HG03558 (cell line): ENCODE results near the gene RAP1GAP.

Source experiments
- ATAC-seq: cut with Tn5 transposase; IDR thresholded peaks from one replicate; pipeline ENCODE4 v1.9.1; 2021; ENCODE audit warnings: moderate number of reproducible peaks; ENCODE audit not compliant: unreplicated experiment; ENCODE audit errors: extremely low read depth

The RAP1GAP gene

DNA sequence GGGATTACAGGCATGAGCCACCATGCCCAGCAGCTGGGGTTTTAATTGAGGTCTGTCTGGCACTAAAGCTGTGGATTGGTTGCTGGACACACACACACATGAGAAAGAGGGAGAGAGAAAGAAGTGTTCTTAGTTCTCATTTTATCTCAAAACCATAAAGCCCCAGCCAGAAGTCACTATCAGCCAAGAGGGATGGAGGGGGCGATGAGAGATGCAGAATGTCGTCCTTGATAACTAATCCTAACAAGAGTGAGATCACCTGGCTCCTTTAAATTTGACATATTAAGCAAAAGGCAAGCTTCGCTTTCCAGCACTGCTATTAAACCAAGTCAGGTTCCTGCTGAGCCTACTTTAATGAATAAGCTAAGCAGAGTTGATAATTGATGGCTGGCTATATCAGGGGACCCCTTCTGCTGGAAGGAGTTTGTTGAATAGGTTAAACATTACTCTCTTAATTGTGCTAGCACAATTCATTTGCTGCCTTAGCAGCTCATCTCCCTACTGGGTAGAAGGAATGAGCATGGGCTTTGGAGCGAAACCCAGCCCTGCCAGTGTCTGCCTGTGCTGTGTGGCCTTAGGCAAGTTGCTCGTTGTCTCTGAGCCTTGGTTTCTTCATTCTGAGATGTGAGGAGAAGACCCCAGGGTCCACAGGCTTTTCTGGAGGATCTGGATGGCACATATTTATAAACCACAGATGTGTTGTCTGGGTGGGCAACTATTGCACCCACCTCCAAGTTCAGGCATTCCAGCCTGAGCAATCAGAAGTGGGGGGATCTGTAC, 109.2 kb downstream of the RAP1GAP start:
- ATAC-seq: no peak

DNA sequence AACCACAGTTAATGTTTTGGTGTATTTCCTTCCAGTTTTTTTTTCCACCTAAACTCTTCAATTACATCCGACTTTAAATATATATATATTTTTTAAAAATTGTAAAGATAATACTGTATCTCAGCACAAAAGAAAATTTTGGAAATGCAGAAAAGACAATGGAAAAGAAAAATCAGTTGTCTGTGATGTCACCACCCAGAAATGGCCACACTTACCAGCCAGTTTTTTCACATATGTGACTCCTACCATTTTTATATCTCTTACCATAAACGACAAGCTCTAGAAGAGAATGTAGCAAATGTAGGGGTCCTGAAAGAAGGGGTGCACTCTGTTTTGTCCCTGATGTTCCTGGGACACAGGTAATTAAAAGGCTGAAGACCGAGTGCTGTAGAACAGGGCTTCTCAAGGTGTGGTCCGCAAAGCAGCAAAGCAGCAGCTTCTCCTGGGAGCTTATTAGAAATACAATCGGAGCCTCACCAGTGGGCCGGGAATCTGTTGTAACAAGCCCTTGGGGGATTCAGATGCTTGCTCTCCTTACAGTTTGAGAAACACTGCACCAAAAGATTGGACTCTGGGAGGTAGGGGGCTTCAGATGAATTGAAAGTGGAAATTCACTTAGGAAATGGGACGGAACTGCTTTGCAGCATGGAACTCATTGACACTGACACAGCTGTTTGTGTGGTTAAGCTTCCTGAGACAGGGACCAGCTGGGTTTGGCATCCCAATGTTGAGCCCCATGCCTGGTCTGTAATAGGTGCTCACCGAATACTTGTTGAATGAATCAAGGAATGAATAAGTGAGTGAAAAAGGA, 115.8 kb downstream of the RAP1GAP start:
- no peak for ATAC-seq

DNA sequence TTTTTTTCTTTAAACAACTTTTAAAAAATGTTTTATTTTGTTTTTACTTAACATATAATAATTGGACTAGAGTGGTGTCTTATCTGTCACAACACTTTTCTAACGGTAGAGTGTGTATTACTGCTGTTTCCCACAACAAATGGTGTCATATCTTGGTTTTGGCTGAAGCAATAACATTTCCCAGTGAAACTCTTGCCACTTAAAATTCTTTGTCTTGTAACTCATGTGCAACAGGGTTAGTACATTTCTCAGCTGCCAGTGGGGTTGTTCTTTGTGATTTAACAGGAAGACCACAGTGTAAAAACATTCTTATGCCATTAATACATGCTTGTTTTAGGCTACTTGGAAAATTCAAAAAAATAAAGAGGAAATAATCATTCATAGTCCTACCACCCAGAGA, 116.4 kb downstream of the RAP1GAP start:
- no peak for ATAC-seq

GRCh38 chr1:21550866-21551475, 118.2 kb downstream of the RAP1GAP start:
- no peak for ATAC-seq

DNA sequence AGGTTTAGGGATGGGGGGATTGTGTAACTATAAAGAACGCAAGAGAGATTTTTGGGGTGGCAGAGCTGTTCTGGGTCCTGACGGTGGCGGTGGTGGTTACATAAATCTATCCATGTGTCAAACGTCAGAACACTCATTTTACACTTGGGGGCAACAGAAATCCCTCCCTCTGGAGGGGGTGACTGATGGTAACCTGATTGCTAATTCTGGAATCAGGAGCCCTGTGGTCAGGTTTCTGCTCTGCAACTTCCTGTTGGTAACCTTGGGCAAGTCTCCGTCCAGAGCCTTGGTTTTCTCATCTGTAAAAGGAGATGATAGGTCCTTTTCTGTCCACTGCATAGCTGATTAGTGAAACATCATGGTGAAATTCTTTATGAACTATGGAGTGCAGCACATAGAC, 119.1 kb downstream of the RAP1GAP start:
- no peak for ATAC-seq

GRCh38 chr1:21547876-21548275, 121.3 kb downstream of the RAP1GAP start:
- no peak for ATAC-seq
